ENCODE data around the gene RAB11FIP3.

RAB11FIP3 gene

GRCh38 chr16:518858-519257 is 93.4 kb downstream of the RAB11FIP3 start:
- DNase-seq (ENCODE audit: low read depth) = no peak

GRCh38 chr16:519425-519824 is 94.0 kb downstream of the RAB11FIP3 start:
- no peak for DNase-seq (ENCODE audit: low read depth)

- no peak for DNase-seq (ENCODE audit: low read depth)
These were observed 94.6 kb downstream of the RAB11FIP3 start for GRCh38 chr16:519841-520687.

GRCh38 chr16:520847-521246 is 95.4 kb downstream of the RAB11FIP3 start:
- DNase-seq (ENCODE audit: low read depth) = no peak

- DNase-seq (ENCODE audit: low read depth) = no peak
These were observed 96.1 kb downstream of the RAB11FIP3 start for GRCh38 chr16:521381-522210.

- DNase-seq (ENCODE audit: low read depth) = no peak
These were observed 97.1 kb downstream of the RAB11FIP3 start for GRCh38 chr16:522320-523096.

- no peak for DNase-seq (ENCODE audit: low read depth)
These were observed 97.8 kb downstream of the RAB11FIP3 start for GRCh38 chr16:523097-523741.

- no peak for DNase-seq (ENCODE audit: low read depth)
These were observed 99.0 kb downstream of the RAB11FIP3 start for GRCh38 chr16:524274-525040.

- no peak for DNase-seq (ENCODE audit: low read depth)
These were observed 99.7 kb downstream of the RAB11FIP3 start for GRCh38 chr16:525123-525519.

- DNase-seq (ENCODE audit: low read depth) = peak; percentile 60
These were observed 100.2 kb downstream of the RAB11FIP3 start for GRCh38 chr16:525520-526180.

GRCh38 chr16:526181-527014 is 100.9 kb downstream of the RAB11FIP3 start:
- no peak for DNase-seq (ENCODE audit: low read depth)

GRCh38 chr16:527015-527903 is 101.8 kb downstream of the RAB11FIP3 start, which contains the start of gene CAPN15:
Gene CAPN15 (plus strand): TSS chr16:527712. CDS start chr16:546839, 19,127 bp downstream.
- no peak for DNase-seq (ENCODE audit: low read depth)

- no peak for DNase-seq (ENCODE audit: low read depth)
These were observed 102.9 kb downstream of the RAB11FIP3 start for GRCh38 chr16:528111-529011.

GRCh38 chr16:529012-529575 is 103.6 kb downstream of the RAB11FIP3 start:
- no peak for DNase-seq (ENCODE audit: low read depth)

- no peak for DNase-seq (ENCODE audit: low read depth)
These were observed 104.8 kb downstream of the RAB11FIP3 start for GRCh38 chr16:530111-530817.

- no peak for DNase-seq (ENCODE audit: low read depth)
These were observed 106.2 kb downstream of the RAB11FIP3 start for GRCh38 chr16:531494-532125.
